ENCODE data around the gene RNU4-1. TPM values are rescaled to one million over a fixed set of nuclear protein-coding genes. Genes with fewer than 3 reads are reported as not detected.
"Not testable (repeated sequence)": the region's sequence is repeated elsewhere in the genome, so short reads cannot be mapped to it uniquely, and the experiment has no call there.

The RNU4-1 gene
- total RNA-seq, 4 donors from 2014 or later = under 0.01 TPM; not detected in 2

GRCh38 chr12:120247621-120248030 lies 45.4 kb downstream of the RNU4-1 start:
- 34 to 38% methylated on average over 6 of the region's 6 CpGs for WGBS, 2 donors
- TF ChIP-seq CTCF (IDR thresholded peaks at IDR 0.05) (no peak), POLR2A (IDR thresholded peaks at IDR 0.05) (no peak)
- no peak for DNase-seq (ENCODE audit: low spot score in 2 of 2)
- no peak overlapping the region for H3K4me3 ChIP-seq (ENCODE audit: low read depth, poor library complexity, severe bottlenecking)
- intact Hi-C loops (cut with DNase I; ENCODE audit: low total_unique reads) = no loop called here

GRCh38 chr12:120247183-120247582 lies 45.9 kb downstream of the RNU4-1 start:
- WGBS, 2 donors = 47 to 64% methylated on average over 3 of the region's 3 CpGs
- DNase-seq (ENCODE audit: low spot score in 2 of 2) = no peak
- intact Hi-C loops (cut with DNase I; ENCODE audit: low total_unique reads) = no loop called here

GRCh38 chr12:120246705-120247104 lies 46.3 kb downstream of the RNU4-1 start:
- WGBS, 2 donors = 57% methylated on average over 5 of the region's 5 CpGs
- intact Hi-C loops (cut with DNase I; ENCODE audit: low total_unique reads); DNase-seq (ENCODE audit: low spot score in 2 of 2); H3K4me3 ChIP-seq (ENCODE audit: low read depth, poor library complexity, severe bottlenecking): not testable (repeated sequence)

More at GRCh38 chr12:120247183-120247582, 45.9 kb downstream of the RNU4-1 start:
- TF ChIP-seq CTCF (IDR thresholded peaks at IDR 0.05) (no peak), POLR2A (IDR thresholded peaks at IDR 0.05) (no peak)
- H3K4me3 ChIP-seq (ENCODE audit: low read depth, poor library complexity, severe bottlenecking) = no peak overlapping the region

Other genes starting within 250 kb of the RNU4-1 start
- 10 to 100 TPM; 31.5 to 39.5 (median 33.8) TPM for gene RAB35, start 176.5 kb downstream of the RNU4-1 start, total RNA-seq
- gene GCN1, start 98.5 kb downstream of the RNU4-1 start, total RNA-seq = 100 to 1,000 TPM in 1 of 4 donors, 10 to 100 TPM in 3; 37.8 to 115 (median 50.8) TPM
- 1,000 to 10,000 TPM; 2,664 to 4,654 (median 3,612) TPM for gene RPLP0, start 92.1 kb downstream of the RNU4-1 start, total RNA-seq
- 10 to 100 TPM; 36.3 to 54.0 (median 49.8) TPM for gene PXN, start 27.5 kb downstream of the RNU4-1 start, total RNA-seq
- under 1 TPM in 2 of 4 donors, not detected in 2; under 0.01 TPM for gene RNU4-2, start 1.3 kb downstream of the RNU4-1 start, total RNA-seq
- 1 to 10 TPM in 3 of 4 donors, under 1 TPM in 1; 0.49 to 4.1 (median 2.8) TPM for gene SIRT4, start 9.1 kb upstream of the RNU4-1 start, total RNA-seq
- not detected for gene PLA2G1B, start 34.5 kb upstream of the RNU4-1 start, total RNA-seq
- under 1 TPM in 2 of 4 donors, not detected in 2; 0.07 to 0.39 TPM for gene MSI1, start 75.9 kb upstream of the RNU4-1 start, total RNA-seq
- gene COX6A1, start 144.9 kb upstream of the RNU4-1 start, total RNA-seq = 100 to 1,000 TPM; 638 to 834 (median 702) TPM
- gene TRIAP1, start 153.1 kb upstream of the RNU4-1 start, total RNA-seq = 10 to 100 TPM in 3 of 4 donors, 1 to 10 TPM in 1; 9.6 to 20.2 (median 16.1) TPM
- gene GATC, start 153.2 kb upstream of the RNU4-1 start, total RNA-seq = 10 to 100 TPM; 19.3 to 24.1 (median 20.1) TPM
- gene SRSF9, start 176.5 kb upstream of the RNU4-1 start, total RNA-seq = 10 to 100 TPM; 55.4 to 97.2 (median 81.2) TPM
- 100 to 1,000 TPM; 310 to 529 (median 388) TPM for gene DYNLL1, start 202.9 kb upstream of the RNU4-1 start, total RNA-seq
- 10 to 100 TPM; 16.5 to 19.2 (median 18.3) TPM for gene COQ5, start 235.9 kb upstream of the RNU4-1 start, total RNA-seq
- gene RNF10, start 241.1 kb upstream of the RNU4-1 start, total RNA-seq = 100 to 1,000 TPM in 3 of 4 donors, 10 to 100 TPM in 1; 99.9 to 162 (median 118) TPM

Measured in lower leg skin (tissue), 4 donors.